PC-3 (cell line): Measurements from ENCODE around the gene SEC14L2.

Experiments
- CTCF ChIP-seq: fragments of 300-600 bp; sonication (generic); conservative IDR thresholded peaks from 2 replicates; pipeline ENCODE4 v1.5.1; 2017; ENCODE audit warnings: antibody characterized with exemption, low read depth, mild to moderate bottlenecking, low read length
- EZH2 ChIP-seq: fragments of 300-600 bp; sonication (generic); IDR thresholded peaks from one replicate; pipeline ENCODE4 v1.6.1; 2017; ENCODE audit warnings: antibody characterized with exemption, mild to moderate bottlenecking, low read length; ENCODE audit not compliant: unreplicated experiment
- EZH2phosphoT487 ChIP-seq: fragments of 300-600 bp; sonication (generic); IDR thresholded peaks from 2 replicates; pipeline ENCODE4 v1.6.1; 2018; ENCODE audit warnings: mild to moderate bottlenecking, antibody characterized with exemption, low read length, borderline replicate concordance

DNA sequence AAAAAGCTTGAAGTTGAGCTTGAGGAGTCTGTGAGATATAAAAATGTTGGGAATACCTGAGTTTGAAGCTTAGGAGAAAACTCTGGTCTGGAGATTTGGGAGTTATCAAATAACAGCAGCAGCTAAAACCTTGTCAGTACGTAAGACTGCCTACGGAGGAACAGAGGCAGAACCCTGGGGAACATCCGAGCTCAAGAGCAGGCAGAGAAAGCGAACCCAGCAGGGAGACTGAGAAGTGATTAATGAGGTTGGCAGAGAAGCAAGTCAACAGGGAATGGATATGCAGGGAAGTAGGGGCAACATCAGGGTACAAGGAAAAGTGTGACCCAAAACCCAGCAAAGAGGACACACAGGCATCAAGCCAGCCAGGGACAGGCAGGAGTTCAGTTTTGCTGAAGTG, 16.2 kb downstream of the SEC14L2 start:
- no peak for TF ChIP-seq CTCF
- no peak for TF ChIP-seq EZH2phosphoT487
- TF ChIP-seq EZH2, result no peak
